Activated T-helper 9 cell treated with anti-CD3 and anti-CD28 coated beads, Interleukin-2, amount 50 U/mL, for 16 hours (primary cell): ENCODE data around the gene WDFY2.
"Not testable (repeated sequence)": the region's sequence is repeated elsewhere in the genome, so short reads cannot be mapped to it uniquely, and the experiment has no call there.

Source experiments
- DNase-seq: peaks from one replicate; pipeline ENCODE4 v3.0.0-alpha.2; 2020; ENCODE audit warnings: low read depth

Gene WDFY2

DNA sequence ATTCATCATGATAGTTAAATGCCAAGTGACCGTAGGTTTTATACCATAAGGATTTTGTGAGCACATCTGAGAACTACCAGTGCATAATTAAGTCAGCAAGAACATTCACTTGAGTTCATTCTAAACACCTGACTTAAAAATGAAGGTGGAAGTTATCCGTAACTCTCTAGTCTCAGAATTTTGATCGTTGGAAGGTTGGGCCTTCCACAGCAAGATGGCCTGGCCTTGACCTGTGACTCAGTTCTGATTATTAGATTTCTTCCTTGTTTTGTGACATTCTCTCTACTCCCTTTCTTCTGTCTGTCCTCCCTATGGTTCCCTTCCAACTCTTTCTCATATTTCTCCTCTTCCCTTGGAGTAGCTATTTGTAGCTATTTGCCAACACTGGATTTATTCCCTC lies 20.0 kb upstream of the WDFY2 start:
- no peak for DNase-seq

DNA sequence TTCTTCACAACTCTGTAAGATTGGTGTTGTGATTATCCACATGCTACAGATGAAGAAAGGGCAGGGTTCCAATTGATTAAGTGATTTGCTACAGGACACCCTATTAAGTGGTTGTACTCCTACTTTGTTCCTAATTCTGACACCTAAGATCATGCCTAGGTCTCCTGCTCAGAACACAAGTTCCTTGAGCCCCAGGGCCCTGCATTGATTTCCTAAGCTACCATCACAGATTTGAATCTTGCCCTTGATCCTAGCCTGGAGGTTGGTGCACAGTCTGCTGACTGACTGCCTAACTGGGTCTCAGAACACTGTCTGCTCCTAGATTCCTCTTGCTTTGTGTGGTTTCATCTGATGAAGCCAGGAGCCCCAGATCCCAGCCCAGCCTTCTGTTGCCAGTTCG lies 19.6 kb upstream of the WDFY2 start:
- no peak for DNase-seq

DNA sequence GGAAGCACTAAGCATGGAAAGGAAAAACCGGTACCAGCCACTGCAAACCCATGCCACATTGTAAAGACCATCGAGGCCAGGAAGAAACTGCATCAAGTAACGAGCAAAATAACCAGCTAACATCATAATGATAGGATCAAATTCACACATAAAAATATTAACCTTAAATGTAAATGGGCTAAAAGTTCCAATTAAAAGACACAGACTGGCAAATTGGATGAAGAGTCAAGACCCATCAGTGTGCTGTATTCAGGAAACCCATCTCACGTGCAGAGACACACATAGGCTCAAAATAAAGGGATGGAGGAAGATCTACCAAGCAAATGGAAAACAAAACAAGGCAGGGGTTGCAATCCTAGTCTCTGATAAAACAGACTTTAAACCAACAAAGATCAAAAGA lies 15.3 kb upstream of the WDFY2 start:
- not testable (repeated sequence) for DNase-seq

DNA sequence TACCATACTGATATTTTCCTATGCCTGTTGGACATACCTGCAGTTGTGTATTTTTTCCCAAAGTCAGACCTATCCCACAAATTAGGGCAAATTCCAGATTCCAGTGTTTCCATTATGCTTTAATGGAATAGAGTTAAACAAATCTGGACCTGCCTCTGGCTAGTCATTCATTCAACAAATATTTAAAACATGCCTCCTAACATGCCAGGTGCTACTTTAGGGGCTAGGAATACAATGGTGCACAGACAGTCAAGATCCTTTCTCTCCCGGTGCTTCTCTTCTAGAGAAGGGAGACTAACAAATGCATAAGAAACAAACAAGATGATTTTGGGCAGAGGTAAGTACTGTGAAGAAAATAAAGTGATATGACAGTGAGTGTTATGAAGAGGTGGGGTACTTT lies 7.5 kb upstream of the WDFY2 start:
- DNase-seq = no peak

DNA sequence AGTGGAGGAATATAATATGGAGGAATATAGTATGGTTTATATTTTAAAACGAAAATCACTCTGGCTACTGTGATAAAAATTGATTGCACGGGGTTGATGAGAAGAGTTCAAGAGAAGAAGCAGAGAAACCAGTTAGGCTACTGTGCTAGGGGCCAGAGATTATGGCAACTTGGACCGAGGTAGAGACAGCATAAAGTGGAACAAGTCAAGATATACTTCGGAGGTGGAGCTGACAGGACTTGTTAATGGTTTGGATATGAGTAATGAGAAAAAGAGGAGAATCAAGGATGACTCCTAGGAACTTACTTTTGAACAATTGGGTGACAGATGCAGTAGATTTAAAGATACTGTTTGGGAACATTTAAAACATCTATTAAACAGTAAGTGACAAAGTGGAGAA lies 6.6 kb upstream of the WDFY2 start:
- DNase-seq = no peak

DNA sequence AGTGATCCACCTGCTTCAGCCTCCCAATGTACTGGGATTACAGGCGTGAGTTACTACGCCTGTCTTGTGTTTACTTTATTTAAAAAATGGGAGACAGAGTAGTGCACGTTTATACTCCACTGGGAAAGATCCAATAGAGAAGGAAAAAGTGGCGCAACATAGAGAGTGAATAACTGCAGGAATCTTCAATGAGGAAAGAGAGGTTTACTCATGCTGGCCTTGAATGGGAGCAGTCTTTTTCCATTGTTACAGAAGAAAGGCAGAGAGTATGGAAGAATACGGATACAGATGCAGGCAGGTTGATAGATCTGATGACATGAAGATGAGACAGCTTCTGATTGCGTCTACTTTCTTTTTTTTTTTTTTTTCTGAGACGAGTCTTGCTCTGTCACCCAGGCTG lies 4.6 kb upstream of the WDFY2 start:
- DNase-seq = no peak

DNA sequence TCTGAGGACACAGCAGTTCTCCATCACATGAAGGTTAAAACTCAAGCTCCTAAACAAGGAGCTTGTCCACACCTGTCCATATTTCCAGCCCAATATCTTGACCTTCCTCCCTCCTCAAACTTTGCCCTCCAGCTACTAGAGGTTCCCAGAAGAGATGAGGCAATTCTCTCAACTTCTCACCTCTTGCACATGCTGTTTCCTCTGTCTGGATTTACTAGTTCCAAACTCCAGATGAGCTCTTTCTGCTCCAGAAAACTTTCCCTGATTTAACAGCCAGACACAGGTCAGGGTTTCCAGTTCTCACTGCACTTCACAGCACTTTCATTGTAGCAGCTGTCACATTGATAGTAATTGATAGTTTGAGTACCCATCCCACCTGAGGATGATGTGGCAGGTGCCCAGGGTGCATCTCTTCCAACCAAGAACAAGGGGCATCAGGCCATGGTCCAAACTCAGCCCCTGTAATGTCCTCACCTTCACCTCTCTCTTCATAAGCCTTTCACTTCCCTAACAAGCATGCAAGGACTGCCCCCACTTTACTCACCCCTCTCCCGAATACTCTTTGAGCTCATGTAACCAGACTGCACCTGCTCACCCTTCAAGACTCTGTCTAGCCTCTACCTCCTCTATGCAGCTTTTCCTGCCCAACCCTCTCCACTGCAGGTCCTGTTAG lies 3.0 kb upstream of the WDFY2 start:
- DNase-seq = no peak

DNA sequence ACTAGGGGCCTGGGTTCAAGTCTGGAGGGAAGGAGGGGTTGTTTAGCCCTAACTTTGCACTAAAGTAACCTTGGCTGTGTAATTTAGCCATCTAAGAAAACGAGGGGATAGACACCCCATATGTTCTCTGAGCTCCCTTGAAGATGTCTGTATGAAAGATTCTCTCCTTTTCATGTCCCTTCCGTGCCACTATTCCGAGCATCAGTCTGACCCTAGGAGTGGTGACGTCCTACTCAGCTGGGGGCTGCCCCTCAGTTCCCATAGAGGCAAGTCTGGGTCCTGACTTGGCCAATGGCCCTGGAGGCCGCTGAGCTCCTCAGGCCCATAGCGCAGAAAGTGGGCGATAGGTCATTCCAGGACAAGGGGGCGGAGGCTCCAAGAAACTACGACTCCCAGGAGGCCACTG lies 790 bp upstream of the WDFY2 start:
- no peak for DNase-seq

DNA sequence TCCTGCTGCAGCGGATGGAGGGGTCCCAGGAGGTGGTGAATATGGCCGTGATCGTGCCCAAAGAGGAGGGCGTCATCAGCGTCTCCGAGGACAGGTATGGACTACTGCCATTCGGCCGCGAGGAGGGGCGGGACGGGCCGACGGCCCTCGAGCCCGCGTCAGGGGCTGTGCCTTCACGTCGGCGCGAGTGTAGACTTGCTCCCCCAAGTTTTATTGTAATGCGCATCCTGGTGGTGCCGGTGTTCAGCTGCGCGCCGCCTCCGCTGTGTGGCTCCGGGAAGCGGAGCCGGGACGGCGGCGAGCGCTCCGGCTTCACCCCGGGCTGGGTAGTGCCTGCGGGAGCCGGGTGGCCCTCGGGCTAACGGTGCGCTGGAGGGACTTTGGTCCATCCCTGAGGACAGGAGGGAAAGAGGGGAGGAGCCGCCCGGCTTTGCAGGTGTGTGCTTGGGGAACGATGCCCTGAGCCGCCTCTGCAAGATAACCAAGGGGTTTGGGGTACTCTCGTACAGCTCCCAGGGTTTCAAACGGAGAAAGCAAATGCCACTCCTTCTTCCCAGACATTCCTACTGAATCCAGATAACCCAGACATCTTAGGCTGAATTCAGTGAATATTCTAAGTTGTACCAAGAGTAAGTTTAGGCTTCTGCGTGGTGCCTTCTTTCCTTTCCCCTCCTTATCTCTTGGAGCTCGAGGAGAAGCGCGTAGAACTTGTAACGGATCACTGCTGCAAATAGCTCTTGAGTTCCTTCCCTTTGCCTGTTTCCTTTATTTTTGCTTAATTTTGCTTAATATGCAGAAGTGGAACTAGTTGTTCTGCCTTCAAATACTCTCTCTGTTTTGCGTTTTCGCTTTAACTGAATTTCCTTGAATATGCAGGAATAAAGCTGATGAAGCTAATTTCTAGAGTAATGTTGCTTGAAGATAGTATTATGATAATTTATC lies 740 bp downstream of the WDFY2 start:
- DNase-seq = peak; percentile 55

DNA sequence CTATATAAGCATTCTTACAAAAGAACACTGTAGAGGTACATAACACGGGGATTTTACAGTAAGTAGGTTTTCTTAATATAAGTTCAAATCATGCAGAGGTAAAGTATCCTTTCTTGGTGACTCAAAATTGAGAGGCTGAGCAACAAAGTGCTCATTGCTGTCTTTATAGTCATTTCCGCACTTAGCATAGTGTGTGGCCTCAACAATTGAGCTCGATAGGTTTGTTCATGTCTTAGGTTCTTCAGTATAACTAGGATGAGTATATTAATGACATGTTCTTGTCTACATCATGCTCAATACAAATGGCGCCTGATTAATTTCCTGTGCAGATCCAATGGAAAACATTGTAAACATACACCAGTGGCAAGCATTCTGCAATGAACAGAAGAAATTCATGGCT lies 1.4 kb downstream of the WDFY2 start:
- no peak for DNase-seq

DNA sequence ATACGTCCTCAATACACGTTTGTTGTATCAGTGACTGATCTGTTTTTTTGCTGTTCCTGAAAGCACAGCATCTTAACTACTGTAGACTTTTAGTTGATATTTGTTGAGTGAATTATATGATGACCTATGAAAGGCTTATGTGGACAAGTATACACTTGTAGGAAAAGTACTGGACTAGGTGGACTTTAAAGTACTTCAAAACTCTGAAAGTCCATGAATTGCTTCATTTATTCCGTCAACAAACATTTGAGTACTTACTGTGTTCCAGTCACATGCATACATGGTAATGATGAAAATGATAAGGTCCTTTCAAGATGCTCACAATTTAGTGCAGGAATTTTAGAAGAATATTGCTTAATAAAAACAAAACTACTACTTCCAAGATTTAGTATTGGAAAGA lies 3.1 kb downstream of the WDFY2 start:
- DNase-seq = no peak

DNA sequence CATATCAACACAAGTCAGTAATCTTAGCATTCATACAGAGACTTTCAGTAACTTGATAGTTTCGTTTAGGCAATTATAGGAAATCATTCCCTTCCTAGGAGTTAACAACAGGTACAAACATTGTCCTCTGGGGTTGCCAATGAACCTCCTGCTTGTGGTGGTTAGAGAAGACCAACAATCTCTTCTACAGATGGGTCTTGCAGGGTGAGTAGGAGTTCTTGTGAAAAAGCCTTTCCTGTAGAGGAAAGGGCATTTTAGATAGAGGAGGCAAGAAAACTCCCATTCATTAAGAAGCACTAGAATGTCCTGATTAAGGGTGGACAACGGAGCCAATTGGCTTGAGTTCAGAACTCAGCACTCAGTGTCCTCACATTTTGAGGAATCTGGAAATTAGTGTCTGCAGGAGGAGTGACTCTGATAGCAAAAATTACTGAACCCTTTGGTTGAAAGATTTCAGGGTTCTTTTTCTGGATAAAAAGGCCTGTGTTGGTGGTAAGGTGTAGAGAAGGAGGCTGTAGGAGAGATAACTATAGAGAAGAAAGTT lies 4.2 kb downstream of the WDFY2 start:
- no peak for DNase-seq

DNA sequence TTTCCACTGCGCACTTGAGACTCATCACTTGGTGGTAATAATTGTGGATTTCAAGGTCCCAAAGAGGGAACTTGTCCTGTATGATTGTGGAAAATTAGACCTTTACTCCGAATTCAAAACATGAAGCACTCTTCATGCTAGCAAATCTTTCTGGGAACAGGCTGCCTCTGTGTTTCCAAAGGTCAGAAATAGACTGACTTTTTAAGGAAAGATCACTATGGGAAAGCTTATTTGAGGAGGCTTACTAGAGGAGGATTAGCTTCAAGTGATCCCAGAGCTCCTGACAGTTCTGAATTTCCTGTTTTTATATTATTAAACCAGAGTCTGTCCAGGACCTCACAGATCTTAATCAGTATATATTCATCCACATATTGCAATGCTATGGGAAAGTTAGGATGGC lies 5.5 kb downstream of the WDFY2 start:
- no peak for DNase-seq

DNA sequence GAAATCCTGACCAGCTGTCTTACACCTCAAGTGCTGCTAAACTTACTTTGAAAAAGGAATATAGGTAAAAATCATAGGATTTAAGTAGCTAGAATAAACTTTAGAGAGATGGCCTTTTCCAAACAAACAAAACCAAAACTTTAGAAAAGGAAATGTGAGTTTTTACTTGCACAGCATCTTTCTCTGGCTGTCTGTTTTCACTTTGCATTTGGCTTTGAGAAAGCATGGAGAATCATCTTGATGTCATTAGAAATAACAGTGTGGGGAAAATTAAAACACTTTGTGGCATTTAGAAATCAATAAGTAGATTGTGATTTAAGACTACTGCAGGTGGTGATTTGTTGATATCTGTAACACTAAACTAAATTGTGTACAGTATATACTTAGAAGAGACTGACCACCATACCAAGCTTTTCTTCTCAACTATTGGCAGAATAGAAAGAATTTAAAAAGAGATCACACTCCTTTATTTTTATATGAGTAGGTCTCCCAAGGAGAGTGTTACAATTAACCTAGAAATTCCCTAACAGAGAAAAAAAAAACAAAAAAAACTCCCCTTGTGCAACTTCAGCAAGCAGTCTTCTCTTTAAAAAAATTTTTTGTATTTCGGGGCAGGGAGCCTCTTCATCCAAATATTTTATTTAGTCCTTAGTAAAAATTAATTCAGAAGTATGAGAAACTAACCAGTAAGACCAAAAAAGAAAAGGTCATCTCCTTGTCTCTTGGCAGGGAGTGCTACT lies 6.1 kb downstream of the WDFY2 start:
- no peak for DNase-seq

DNA sequence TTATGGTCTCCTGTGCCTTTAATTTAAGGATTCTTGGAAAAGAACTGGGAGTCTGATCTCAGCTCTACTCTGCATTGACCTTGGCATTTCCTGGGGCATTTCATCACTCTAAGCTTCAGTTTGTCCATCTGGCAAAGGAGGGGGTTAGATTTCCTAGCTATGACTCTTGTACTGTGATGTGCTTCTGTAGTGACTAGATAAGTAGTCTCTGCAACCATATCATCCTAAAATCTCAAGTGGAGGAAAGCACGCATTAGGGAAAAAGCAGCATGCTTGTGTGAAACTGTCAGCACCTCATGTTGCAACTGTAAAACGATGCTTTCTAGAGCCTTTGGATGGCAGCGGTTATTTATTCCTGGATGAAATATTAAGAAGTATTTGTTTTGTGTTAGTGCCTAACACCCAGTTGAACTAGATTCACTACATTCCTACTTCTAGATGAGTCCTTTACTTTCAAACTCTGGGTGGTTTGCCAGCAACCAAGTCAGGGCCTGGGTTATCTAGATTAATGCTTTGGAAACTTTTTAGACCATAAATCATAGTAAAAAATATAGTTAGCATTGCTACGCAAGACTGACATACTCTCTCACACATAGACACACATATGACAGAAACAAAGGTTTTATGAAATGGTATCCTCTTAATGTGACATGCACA lies 6.8 kb downstream of the WDFY2 start:
- no peak for DNase-seq

DNA sequence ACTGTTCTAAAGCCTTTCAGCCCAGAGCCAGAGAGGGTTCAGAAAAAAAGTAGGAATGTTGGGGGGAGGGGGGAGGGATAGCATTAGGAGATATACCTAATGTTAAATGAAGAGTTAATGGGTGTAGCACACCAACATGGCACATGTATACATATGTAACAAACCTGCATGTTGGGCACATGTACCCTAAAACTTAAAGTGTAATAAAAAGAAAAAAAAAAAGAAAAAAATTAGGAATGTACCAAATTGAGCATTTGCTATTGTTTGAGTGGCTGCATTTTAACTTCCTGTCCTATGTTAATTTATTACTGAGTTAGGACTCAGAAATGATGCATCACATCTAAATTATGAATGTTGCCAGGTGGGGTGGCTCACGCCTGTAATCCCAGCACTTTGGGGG lies 7.7 kb downstream of the WDFY2 start:
- not testable (repeated sequence) for DNase-seq

DNA sequence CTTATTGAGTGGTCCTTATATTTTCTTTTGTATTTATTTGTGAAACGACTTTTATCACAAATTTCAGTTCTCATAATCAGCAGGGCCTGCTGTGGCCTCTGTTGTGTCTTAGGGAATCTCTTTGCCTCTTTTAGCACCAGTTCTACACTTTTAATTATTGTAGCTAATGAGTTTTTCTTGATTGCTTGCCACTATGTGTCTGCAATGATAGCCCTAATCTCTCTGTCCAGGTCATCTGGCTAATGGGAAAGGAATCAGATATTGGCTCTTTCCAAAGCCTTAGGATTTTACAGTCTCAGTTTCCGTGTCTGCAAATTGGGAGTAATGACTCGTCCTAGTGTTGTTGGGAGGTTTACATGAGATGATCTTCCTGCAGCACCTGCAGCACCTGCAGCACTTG lies 10.2 kb downstream of the WDFY2 start:
- no peak for DNase-seq

DNA sequence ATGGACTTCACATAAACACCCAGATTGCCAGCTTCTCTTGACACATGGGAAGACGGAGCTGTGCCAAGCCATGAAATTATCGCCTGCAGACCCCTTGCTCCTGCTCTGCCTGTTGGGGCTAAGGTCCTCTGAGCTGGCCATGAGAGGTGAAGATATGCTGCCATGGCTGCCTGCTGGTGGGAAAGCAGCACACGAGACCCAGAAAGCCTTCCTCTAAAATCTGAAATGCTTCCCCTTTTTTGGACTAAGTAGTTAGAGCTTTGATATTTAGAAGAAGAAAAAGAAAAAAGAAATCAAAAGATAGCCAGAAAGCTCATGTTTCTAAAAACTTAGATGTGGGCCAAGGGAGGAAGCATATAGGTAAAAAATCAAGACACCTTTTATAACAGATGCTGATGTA lies 11.2 kb downstream of the WDFY2 start:
- no peak for DNase-seq

DNA sequence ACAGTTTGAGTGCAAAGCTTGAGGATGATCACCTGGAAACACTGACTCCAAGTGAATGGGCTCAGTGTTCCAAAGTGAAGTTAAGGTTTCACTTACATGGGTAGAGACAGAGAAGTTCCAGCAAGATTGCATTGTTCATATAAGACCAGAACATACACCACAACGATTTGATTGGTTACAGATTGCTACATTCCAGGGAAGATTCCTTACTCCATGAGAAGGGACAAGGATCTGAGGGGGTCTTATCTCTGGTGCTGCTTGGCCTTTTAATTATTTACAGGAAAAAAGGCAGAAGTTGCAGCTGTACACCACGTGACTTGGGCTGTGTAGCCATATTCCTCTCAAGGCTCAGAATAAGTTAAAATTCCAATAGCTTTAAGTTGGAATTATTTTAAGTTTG lies 12.3 kb downstream of the WDFY2 start:
- DNase-seq = no peak

DNA sequence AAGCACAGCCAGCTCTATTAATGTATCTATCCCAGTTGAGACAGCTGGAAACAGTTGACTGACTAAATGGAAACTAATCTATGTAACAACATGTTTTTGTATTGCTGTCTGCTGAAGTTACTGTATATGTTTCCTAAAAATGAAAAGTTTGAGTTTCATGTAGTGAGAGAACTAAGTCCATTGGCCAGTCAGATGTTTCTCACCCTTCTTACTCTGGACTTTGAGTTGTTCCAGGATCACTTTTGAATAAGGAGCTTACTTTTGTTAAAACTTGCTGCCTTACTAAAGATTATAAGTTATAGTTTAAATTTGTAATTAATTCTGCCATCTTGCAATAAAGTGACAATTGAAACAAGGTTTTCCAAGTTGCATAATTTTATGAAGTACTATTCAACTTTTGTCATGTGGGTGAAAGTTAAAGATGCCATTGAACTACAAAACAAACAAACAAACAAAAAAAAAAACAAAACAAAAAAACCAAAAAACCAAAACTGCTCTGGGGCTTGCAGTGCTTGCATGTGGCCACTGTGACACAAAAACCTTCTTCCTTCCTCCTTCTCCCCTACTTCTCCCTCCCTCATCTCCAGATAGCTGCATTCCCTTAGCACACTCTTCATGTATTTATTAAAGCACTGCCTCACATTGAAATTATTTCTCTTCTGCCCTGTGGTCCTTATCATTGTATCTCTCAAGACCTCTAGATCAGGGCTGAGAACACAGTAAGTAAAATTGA lies 15.3 kb downstream of the WDFY2 start:
- DNase-seq = no peak

DNA sequence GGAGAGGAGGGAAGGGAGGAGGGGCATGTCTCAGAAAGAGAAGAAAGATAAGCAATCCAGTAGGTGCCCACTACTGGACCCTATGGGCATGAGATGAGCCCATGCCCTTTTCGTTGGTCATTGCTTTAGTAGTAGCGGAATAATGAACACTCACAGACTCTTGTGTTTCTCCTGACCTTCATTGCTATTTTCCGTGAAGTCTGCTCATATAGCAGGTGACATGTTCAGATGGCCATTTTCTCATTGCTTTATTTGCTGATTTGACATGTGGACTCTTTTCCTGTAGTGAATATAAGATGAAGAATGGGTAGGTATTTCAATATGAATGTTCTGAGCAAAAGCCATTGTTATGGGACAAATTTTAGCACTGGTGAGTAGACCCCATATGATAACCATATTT lies 16.4 kb downstream of the WDFY2 start:
- DNase-seq = no peak
